Activated naive CD4-positive, alpha-beta T cell treated with anti-CD3 and anti-CD28 coated beads, Interleukin-2, amount 50 U/mL, for 24 hours (primary cell): Measurements from ENCODE around the gene TBC1D20.
"Not testable (repeated sequence)": the region's sequence is repeated elsewhere in the genome, so short reads cannot be mapped to it uniquely, and the experiment has no call there.

Experiments
- H3K27ac Mint-ChIP-seq: one replicate; pipeline ENCODE4 v1.8.0; 2021; ENCODE audit warnings: mild to moderate bottlenecking, mixed read lengths
- H3K27me3 Mint-ChIP-seq: one replicate; pipeline ENCODE4 v1.8.0; 2021; ENCODE audit warnings: mixed read lengths
- H3K36me3 Mint-ChIP-seq: one replicate; pipeline ENCODE4 v1.8.0; 2021; ENCODE audit warnings: mixed read lengths
- H3K4me1 Mint-ChIP-seq: one replicate; pipeline ENCODE4 v1.8.0; 2021; ENCODE audit warnings: mixed read lengths
- H3K4me3 Mint-ChIP-seq: one replicate; pipeline ENCODE4 v1.8.0; 2021; ENCODE audit warnings: mild to moderate bottlenecking, mixed read lengths
- H3K9me3 Mint-ChIP-seq: one replicate; pipeline ENCODE4 v1.8.0; 2021; ENCODE audit warnings: mixed read lengths

Gene TBC1D20

DNA sequence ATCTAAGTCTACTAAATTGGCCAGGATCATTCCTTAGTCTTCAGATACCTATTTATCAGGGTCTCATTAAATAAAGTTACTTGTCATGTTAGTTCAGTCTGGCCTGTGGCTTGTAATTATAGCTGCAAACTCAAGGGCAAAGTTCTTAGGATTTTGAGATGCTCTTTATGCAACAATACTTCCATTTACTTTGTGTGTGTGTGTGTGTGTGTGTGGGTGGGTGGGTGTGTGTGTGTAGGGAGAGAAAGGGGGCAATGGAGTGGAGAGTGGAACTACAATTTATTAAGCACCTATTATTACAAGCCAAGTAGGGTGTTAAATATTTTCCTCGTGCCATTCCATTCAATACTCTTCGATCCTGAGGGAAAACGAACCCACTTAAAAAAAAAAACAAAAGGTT is 17.7 kb upstream of the TBC1D20 start:
- Mint-ChIP-seq H3K4me3 (no peak overlapping the region), H3K27me3 (no peaks in the 10 kb centered on the region), H3K9me3 (no peaks in the 10 kb centered on the region), H3K36me3 (peaks cover 3% of the 10 kb centered on the region), H3K4me1 (peaks cover 28% of the 10 kb centered on the region), H3K27ac (no peak overlapping the region)

DNA sequence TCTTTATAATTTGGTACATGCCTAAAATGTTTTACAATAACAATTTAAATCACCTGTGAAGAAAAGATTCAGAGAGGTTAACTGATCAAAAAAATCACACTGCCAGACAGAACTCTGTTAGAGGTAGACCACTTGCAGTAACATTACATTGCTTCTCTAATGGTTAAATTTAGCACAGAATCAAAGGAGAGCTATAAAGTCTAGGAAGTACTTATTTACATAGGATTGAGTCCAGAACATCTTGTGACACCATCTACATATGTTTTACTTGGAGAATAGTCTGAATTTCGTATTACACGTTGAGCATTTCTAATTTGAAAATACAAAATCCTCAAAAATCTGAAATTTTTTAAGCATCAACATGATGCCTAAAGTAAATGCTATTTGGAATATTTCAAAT is 17.2 kb upstream of the TBC1D20 start:
- no peaks in the 10 kb centered on the region for H3K9me3 Mint-ChIP-seq
- no peak overlapping the region for H3K4me3 Mint-ChIP-seq
- H3K4me1 Mint-ChIP-seq, result peaks cover 32% of the 10 kb centered on the region
- H3K36me3 Mint-ChIP-seq, result peaks cover 2% of the 10 kb centered on the region
- no peak overlapping the region for H3K27ac Mint-ChIP-seq
- no peaks in the 10 kb centered on the region for H3K27me3 Mint-ChIP-seq

GRCh38 chr20:478949-479429 is 16.7 kb upstream of the TBC1D20 start:
- peaks cover 32% of the 10 kb centered on the region for H3K4me1 Mint-ChIP-seq
- peaks cover under 1% of the 10 kb centered on the region for H3K36me3 Mint-ChIP-seq
- H3K27me3 Mint-ChIP-seq, result no peaks in the 10 kb centered on the region
- H3K4me3 Mint-ChIP-seq, result no peak overlapping the region
- peak overlapping the region; percentile 82 for H3K27ac Mint-ChIP-seq
- no peaks in the 10 kb centered on the region for H3K9me3 Mint-ChIP-seq

DNA sequence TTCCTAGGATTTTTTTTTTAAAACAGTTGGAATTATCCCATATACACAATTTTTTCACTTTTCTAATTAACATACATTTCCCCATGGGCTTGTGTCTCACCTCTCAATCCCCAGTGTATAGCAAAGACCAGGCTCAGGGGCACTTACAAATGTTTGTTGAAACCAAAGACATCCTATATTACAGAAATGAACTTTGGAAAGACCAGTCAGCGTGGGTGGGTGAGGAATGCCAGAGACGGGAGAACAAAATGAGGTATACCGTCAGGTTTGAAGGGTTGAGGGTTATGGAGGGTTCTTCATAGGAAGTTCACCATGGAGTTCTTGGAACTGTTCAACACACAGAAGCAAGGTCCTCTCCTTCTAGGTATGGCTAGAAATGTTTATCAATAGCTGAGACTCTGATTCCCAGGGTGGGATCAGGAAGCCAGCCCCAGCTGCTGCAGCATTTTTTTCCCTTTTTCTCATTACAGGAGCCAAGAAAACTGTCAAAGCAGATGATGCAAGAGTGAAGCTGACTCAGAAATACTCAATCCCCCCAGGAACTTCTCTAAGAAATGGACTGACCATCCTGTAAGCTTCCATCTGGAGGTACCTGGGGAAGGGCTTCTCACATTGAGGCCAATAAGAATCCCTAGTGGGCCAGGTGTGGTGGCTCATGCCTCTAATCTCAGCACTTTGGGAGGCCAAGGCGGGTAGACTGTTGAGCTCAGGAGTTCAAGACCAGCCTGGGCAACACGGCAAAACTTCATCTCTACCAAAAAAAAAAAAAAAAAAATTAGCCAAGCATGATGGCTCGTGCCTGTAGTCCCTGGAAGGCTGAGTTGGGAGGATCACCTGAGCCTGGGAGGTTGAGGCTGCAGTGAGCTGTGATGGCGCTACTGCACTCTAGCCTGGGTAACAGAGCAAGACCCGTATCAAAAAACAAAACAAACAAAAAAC is 15.9 kb upstream of the TBC1D20 start:
- H3K4me3 Mint-ChIP-seq, result no peak overlapping the region
- no peaks in the 10 kb centered on the region for H3K27me3 Mint-ChIP-seq
- no peaks in the 10 kb centered on the region for H3K36me3 Mint-ChIP-seq
- H3K9me3 Mint-ChIP-seq, result no peaks in the 10 kb centered on the region
- no peak overlapping the region for H3K27ac Mint-ChIP-seq
- H3K4me1 Mint-ChIP-seq, result peaks cover 32% of the 10 kb centered on the region

- peaks cover 23% of the 10 kb centered on the region for H3K4me1 Mint-ChIP-seq
- not testable (repeated sequence) for H3K27me3 Mint-ChIP-seq, H3K27ac Mint-ChIP-seq, H3K36me3 Mint-ChIP-seq, H3K9me3 Mint-ChIP-seq, H3K4me3 Mint-ChIP-seq
Measured at GRCh38 chr20:476561-477249, 14.4 kb upstream of the TBC1D20 start.

DNA sequence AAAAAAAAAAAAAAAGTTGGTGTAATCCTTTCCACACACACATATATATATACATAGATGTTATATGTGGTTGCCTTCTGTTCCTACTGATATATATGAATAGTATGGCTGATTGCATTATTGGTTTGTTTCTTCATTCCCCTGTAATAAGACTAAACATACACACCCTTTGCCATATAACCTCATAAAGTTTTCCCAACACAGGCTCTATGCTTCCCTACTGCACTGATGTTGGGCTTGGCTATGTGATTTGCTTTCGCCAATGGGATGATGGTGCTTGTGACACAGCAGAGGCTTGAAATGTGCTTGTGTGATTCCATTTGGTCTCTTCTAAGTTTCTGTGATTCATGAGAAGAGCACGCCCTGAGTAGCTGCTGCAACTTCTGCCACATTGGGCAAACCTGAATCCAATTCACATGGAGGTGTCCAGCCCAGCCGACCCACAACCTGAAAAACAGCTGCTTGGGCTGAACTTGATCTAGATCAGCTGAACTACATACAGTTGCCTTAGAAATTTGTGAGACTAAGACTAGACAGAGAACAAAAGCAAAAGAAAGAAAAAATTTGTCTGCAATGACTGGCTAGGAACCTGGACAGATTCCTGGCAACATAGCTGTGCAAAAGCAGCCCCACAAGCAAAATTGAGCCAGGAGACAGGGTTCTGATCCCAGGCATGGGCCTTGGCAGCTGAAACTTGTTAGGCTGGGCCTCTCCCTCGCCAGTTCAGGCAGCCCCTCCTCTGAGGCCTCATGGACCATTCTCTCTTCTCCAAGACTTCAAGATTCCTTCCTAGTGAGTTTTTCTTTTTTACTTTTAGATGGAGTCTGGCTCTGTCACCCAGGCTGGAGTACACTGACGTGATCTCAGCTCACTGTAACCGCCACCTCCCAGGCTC is 13.4 kb upstream of the TBC1D20 start:
- Mint-ChIP-seq H3K36me3 (no peaks in the 10 kb centered on the region), H3K9me3 (no peaks in the 10 kb centered on the region), H3K4me3 (no peak overlapping the region), H3K27ac (no peak overlapping the region), H3K27me3 (no peaks in the 10 kb centered on the region), H3K4me1 (peaks cover 14% of the 10 kb centered on the region)

GRCh38 chr20:474581-474980 is 12.2 kb upstream of the TBC1D20 start:
- no peak overlapping the region for H3K4me3 Mint-ChIP-seq
- no peaks in the 10 kb centered on the region for H3K36me3 Mint-ChIP-seq

DNA sequence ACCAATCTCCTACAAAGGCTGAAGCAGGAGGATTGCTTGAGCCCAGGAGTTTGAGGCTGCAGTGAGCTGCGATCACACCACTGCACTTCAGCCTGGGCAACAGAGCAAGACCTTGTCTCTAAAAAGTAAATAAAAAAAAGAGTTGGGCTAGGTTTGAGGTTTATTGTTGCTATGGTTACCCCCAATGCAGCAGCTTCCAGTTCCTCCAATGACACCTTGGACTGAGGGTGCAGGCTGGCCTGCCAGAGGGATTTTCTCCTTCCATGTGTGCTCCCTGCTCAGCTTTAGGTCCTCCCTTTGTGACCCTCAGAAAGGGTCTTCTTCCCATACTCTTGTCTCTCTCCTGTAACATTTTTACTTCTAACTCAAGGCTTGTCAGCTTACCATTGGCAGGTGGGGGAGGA is 10.6 kb upstream of the TBC1D20 start:
- Mint-ChIP-seq H3K4me3 (no peak overlapping the region), H3K4me1 (peaks cover 4% of the 10 kb centered on the region), H3K27ac (peak overlapping the region; percentile 59), H3K9me3 (no peaks in the 10 kb centered on the region), H3K36me3 (no peaks in the 10 kb centered on the region), H3K27me3 (no peaks in the 10 kb centered on the region)

More at GRCh38 chr20:474581-474980, 12.2 kb upstream of the TBC1D20 start:
- H3K27me3 Mint-ChIP-seq, result no peaks in the 10 kb centered on the region
- no peaks in the 10 kb centered on the region for H3K9me3 Mint-ChIP-seq
- peaks cover 13% of the 10 kb centered on the region for H3K4me1 Mint-ChIP-seq
- H3K27ac Mint-ChIP-seq, result peak overlapping the region; percentile 14

GRCh38 chr20:472137-472846 is 10.0 kb upstream of the TBC1D20 start:
- no peak overlapping the region for H3K4me3 Mint-ChIP-seq
- peak overlapping the region; percentile 59 for H3K27ac Mint-ChIP-seq
- no peaks in the 10 kb centered on the region for H3K27me3 Mint-ChIP-seq
- H3K36me3 Mint-ChIP-seq, result no peaks in the 10 kb centered on the region
- H3K9me3 Mint-ChIP-seq, result no peaks in the 10 kb centered on the region
- H3K4me1 Mint-ChIP-seq, result peaks cover 3% of the 10 kb centered on the region

GRCh38 chr20:469746-470490 is 7.6 kb upstream of the TBC1D20 start:
- Mint-ChIP-seq H3K4me1 (peaks cover 3% of the 10 kb centered on the region), H3K27me3 (no peaks in the 10 kb centered on the region), H3K36me3 (no peaks in the 10 kb centered on the region), H3K27ac (no peak overlapping the region), H3K4me3 (no peak overlapping the region), H3K9me3 (no peaks in the 10 kb centered on the region)

GRCh38 chr20:467755-468154 is 5.4 kb upstream of the TBC1D20 start:
- H3K27ac Mint-ChIP-seq, result no peak overlapping the region
- H3K27me3 Mint-ChIP-seq, result no peaks in the 10 kb centered on the region
- H3K4me1 Mint-ChIP-seq, result peaks cover 6% of the 10 kb centered on the region
- H3K9me3 Mint-ChIP-seq, result no peaks in the 10 kb centered on the region
- no peak overlapping the region for H3K4me3 Mint-ChIP-seq
- H3K36me3 Mint-ChIP-seq, result no peaks in the 10 kb centered on the region

DNA sequence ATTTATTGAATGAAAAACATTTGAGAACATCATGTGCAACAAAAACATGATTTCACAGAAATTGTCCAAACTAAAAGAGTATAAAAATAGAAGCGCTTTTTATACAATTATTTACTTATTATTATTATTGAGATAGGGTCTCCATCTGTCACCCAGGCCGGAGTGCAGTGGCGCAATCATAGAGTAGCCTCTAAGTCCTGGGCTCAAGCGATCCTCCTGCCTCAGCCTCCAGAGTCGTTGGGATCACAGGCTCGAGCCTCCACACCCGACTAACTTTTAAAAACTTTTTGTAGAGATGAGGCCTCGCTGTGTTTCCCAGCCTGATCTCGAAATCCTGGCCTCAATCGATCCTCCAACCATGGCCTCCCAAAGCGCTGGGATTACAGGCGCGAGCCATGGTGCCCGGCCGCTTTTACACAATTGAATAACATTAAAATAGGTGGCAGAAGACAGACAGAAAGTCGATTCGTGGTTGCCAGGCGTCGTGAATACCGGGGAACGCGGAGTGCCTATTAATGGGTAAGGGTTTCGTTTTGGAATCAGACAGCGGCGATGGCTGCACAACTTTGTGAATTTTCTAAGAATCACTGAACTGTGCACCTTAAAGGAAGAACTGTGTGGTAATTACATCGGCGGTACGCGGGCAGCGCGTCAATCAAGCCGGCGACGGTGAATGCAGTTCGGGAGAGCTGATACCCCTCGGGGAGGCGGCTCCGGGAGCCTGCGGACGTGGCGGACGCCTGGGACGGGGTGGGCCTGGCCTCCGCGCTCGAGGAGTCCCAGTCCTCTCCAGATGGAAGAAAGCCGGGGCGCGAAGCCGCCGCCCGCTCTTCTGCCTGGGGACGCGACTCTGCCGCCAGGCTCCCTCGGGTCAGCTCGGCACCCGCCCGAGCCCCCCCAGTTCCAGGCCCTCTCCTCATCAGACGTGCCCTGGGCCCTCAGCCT is 807 bp downstream of the TBC1D20 start:
- no peaks in the 10 kb centered on the region for H3K9me3 Mint-ChIP-seq
- H3K36me3 Mint-ChIP-seq, result peaks cover 3% of the 10 kb centered on the region
- H3K27ac Mint-ChIP-seq, result peak overlapping the region; percentile 96
- peaks cover 49% of the 10 kb centered on the region for H3K4me1 Mint-ChIP-seq
- H3K4me3 Mint-ChIP-seq, result peak overlapping the region; percentile 99
- H3K27me3 Mint-ChIP-seq, result no peaks in the 10 kb centered on the region

- Mint-ChIP-seq H3K27ac (peak overlapping the region; percentile 25), H3K36me3 (peaks cover 3% of the 10 kb centered on the region), H3K27me3 (no peaks in the 10 kb centered on the region), H3K9me3 (no peaks in the 10 kb centered on the region), H3K4me1 (peaks cover 53% of the 10 kb centered on the region), H3K4me3 (peak overlapping the region; percentile 99)
Measured at GRCh38 chr20:460707-461106, 1.6 kb downstream of the TBC1D20 start.
